OCI-LY1 (cell line): ENCODE data around the gene CD93.

ENCODE experiments used
- EZH2 ChIP-seq: fragments of 200-600 bp; sonication (generic), shearing (Covaris generic); IDR thresholded peaks from 2 replicates; pipeline ENCODE4 v1.8.0; 2017; ENCODE audit warnings: borderline replicate concordance, mixed run types, mild to moderate bottlenecking, antibody characterized with exemption, low read length, moderate library complexity, mixed read lengths
- TF ChIP-seq, protein P1 (sequence below): fragments of 200-600 bp; sonication (generic), shearing (Covaris generic); IDR thresholded peaks from 2 replicates; pipeline ENCODE4 v1.5.1; 2017; ENCODE audit warnings: mild to moderate bottlenecking, antibody characterized with exemption, low read length, moderate library complexity, mixed read lengths

DNA sequence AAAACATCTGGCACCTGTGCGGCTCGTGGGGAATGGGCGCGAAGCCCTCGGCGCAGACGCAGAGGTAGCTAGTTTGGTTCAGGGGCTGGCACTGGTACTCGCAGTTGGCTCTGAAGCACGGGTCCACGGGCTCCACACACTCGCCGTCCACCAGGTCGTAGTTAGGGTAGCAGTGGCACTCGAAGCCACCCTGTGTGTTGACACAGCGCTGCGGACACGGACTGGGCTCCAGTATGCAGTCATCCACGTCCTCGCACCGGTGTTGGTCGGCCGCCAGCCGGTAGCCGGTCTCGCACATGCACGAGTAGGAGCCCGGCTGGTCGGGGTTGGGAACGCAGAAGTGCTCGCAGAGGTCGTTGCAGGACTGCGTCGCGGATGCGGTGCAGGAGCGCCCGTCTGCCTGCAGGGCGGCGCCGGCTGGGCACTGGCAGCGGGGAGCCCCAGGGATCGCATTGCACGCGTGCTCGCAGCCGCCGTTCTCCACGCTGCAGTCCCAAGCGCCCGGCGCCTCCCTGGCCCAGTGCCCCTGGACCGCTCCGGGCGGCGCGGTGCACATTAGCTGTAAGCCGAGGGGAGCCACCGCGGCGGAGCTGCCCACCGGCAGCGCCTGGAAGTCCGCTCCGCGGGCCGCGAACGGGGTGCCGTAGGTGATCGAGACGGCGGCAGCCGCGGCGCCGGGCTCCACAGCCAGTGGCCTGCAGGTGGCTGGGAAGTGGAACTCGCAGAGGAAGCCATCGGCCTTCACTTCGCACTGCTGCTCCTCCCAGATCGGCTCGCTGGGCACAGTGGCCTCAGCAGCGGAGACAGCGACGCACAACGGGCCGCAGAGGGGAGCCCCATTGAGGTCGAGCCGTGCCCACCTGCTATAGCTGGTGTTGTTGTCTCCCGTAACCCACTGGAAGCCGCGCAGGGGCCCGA is 37.6 kb downstream of the CD93 start:
- TF ChIP-seq, protein P1, sequence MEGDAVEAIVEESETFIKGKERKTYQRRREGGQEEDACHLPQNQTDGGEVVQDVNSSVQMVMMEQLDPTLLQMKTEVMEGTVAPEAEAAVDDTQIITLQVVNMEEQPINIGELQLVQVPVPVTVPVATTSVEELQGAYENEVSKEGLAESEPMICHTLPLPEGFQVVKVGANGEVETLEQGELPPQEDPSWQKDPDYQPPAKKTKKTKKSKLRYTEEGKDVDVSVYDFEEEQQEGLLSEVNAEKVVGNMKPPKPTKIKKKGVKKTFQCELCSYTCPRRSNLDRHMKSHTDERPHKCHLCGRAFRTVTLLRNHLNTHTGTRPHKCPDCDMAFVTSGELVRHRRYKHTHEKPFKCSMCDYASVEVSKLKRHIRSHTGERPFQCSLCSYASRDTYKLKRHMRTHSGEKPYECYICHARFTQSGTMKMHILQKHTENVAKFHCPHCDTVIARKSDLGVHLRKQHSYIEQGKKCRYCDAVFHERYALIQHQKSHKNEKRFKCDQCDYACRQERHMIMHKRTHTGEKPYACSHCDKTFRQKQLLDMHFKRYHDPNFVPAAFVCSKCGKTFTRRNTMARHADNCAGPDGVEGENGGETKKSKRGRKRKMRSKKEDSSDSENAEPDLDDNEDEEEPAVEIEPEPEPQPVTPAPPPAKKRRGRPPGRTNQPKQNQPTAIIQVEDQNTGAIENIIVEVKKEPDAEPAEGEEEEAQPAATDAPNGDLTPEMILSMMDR = no peak
- TF ChIP-seq EZH2 = no peak
